ENCODE measurements around the gene MGAT5.

Gene MGAT5

DNA sequence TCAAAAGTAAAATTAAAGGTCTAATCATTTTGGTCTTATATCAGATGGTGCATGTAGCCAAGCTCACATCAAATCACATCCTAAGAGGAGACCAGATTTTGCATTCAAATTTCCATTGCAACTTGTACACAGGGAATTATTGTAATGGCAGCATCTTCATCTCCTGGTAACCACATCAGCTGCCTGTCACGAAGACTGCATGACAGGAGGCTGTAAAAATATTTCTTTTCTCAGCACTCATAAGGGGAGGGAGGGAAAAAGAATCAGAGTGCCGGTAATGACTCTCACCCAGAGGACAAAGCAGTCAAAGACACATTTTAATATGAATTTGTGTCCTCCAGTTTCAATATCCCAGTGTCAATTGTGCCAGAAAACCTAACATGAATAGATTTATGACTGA, 248.2 kb downstream of the MGAT5 start:
- DNase-seq (ENCODE audit: low spot score): no peak

All from hepatic stellate cell (primary cell).